Measurements from ENCODE around the gene ZIC4. TPM values are rescaled to one million over a fixed set of nuclear protein-coding genes. Genes with fewer than 3 reads are reported as not detected.

The ZIC4 gene
- not detected for polyA plus RNA-seq (2013)

- Histone ChIP-seq H3K9me3 (ENCODE audit: control extremely low read depth in 1 of 5, control insufficient read depth in 4 of 5, insufficient read depth in 2 of 5, low read depth in 1 of 5, low read length in 4 of 5) (peaks cover 0 to 31% (median 16%) of the 10 kb centered on the region in 5 experiments), H3K36me3 (ENCODE audit: control insufficient read depth in 4 of 4, insufficient read depth in 4 of 4, low read length in 3 of 4) (no peaks in the 10 kb centered on the region), H3K27ac (ENCODE audit: insufficient read depth in 1 of 2, low read depth in 1 of 2, low read length in 2 of 2, poor library complexity in 1 of 2, severe bottlenecking in 2 of 2) (no peak within 1 kb of the TSS), H3K27me3 (replicated peaks in 2 of 5; ENCODE audit: control insufficient read depth in 4 of 5, insufficient read depth in 5 of 5, low read length in 4 of 5) (peaks cover 10 to 100% (median 72%) of the 10 kb centered on the region in 5 experiments), H3K4me1 (ENCODE audit: control extremely low read depth in 1 of 4, control insufficient read depth in 4 of 4, insufficient read depth in 4 of 4, low read length in 3 of 4) (peaks cover 0 to 13% (median 11%) of the 10 kb centered on the region in 4 experiments), H3K4me3 (ENCODE audit: control insufficient read depth in 1 of 7, extremely low read depth in 1 of 7, insufficient read depth in 4 of 7, low read depth in 2 of 7, low read length in 6 of 7) (no peak within 1 kb of the TSS)
- ChIA-PET POLR2A (no interaction called here), CTCF (interaction anchor here (0.7 kb wide), 1 partner anchor 196 kb away, joined by 3 read pairs; no protein-coding TSS in a partner anchor)
- no peak for DNase-seq
- WGBS (ENCODE audit: insufficient coverage), result 7% methylated on average over 5 of the region's 25 CpGs
Measured at GRCh38 chr3:147406028-147406931, at the start of gene ZIC4. Gene ZIC4 (minus strand): TSS chr3:147406543. CDS start chr3:147402797, 3,746 bp downstream.

GRCh38 chr3:147449669-147450068 is 43.3 kb upstream of the ZIC4 start:
- WGBS (ENCODE audit: insufficient coverage), result no CpG with 5 or more reads among the region's 3 CpGs
- H3K27me3 ChIP-seq (replicated peaks in 2 of 5; ENCODE audit: control insufficient read depth in 4 of 5, insufficient read depth in 5 of 5, low read length in 4 of 5), result peaks cover 0 to 2% (median 0%) of the 10 kb centered on the region in 5 experiments
- no peak overlapping the region for H3K27ac ChIP-seq (ENCODE audit: insufficient read depth in 1 of 2, low read depth in 1 of 2, low read length in 2 of 2, poor library complexity in 1 of 2, severe bottlenecking in 2 of 2)
- no peak for DNase-seq
- no peaks in the 10 kb centered on the region for H3K9me3 ChIP-seq (ENCODE audit: control extremely low read depth in 1 of 5, control insufficient read depth in 4 of 5, insufficient read depth in 2 of 5, low read depth in 1 of 5, low read length in 4 of 5)
- no peaks in the 10 kb centered on the region for H3K4me1 ChIP-seq (ENCODE audit: control extremely low read depth in 1 of 4, control insufficient read depth in 4 of 4, insufficient read depth in 4 of 4, low read length in 3 of 4)
- CTCF ChIA-PET, result no interaction called here
- no peaks in the 10 kb centered on the region for H3K36me3 ChIP-seq (ENCODE audit: control insufficient read depth in 4 of 4, insufficient read depth in 4 of 4, low read length in 3 of 4)
- H3K4me3 ChIP-seq (ENCODE audit: control insufficient read depth in 1 of 7, extremely low read depth in 1 of 7, insufficient read depth in 4 of 7, low read depth in 2 of 7, low read length in 6 of 7), result no peak overlapping the region
- POLR2A ChIA-PET, result no interaction called here

- CTCF ChIA-PET, result interaction anchor here (2.2 kb wide), 1 partner anchor 12 kb away, joined by 4 read pairs; no protein-coding TSS in a partner anchor
Measured at GRCh38 chr3:147447224-147447623, 40.9 kb upstream of the ZIC4 start.

GRCh38 chr3:147431751-147432150 is 25.4 kb upstream of the ZIC4 start:
- WGBS (ENCODE audit: insufficient coverage), result no CpG with 5 or more reads among the region's 3 CpGs
- Histone ChIP-seq H3K4me1 (ENCODE audit: control extremely low read depth in 1 of 4, control insufficient read depth in 4 of 4, insufficient read depth in 4 of 4, low read length in 3 of 4) (no peaks in the 10 kb centered on the region), H3K36me3 (ENCODE audit: control insufficient read depth in 4 of 4, insufficient read depth in 4 of 4, low read length in 3 of 4) (no peaks in the 10 kb centered on the region), H3K27me3 (replicated peaks in 2 of 5; ENCODE audit: control insufficient read depth in 4 of 5, insufficient read depth in 5 of 5, low read length in 4 of 5) (peaks cover 3 to 25% (median 16%) of the 10 kb centered on the region in 5 experiments), H3K27ac (ENCODE audit: insufficient read depth in 1 of 2, low read depth in 1 of 2, low read length in 2 of 2, poor library complexity in 1 of 2, severe bottlenecking in 2 of 2) (no peak overlapping the region), H3K4me3 (ENCODE audit: control insufficient read depth in 1 of 7, extremely low read depth in 1 of 7, insufficient read depth in 4 of 7, low read depth in 2 of 7, low read length in 6 of 7) (no peak overlapping the region), H3K9me3 (ENCODE audit: control extremely low read depth in 1 of 5, control insufficient read depth in 4 of 5, insufficient read depth in 2 of 5, low read depth in 1 of 5, low read length in 4 of 5) (no peaks in the 10 kb centered on the region)
- ChIA-PET CTCF (no interaction called here), POLR2A (no interaction called here)
- DNase-seq, result no peak

More at GRCh38 chr3:147447224-147447623, 40.9 kb upstream of the ZIC4 start:
- Histone ChIP-seq H3K27me3 (replicated peaks in 2 of 5; ENCODE audit: control insufficient read depth in 4 of 5, insufficient read depth in 5 of 5, low read length in 4 of 5) (peaks cover 0 to 2% (median 0%) of the 10 kb centered on the region in 5 experiments), H3K9me3 (ENCODE audit: control extremely low read depth in 1 of 5, control insufficient read depth in 4 of 5, insufficient read depth in 2 of 5, low read depth in 1 of 5, low read length in 4 of 5) (no peaks in the 10 kb centered on the region), H3K4me3 (ENCODE audit: control insufficient read depth in 1 of 7, extremely low read depth in 1 of 7, insufficient read depth in 4 of 7, low read depth in 2 of 7, low read length in 6 of 7) (no peak overlapping the region), H3K36me3 (ENCODE audit: control insufficient read depth in 4 of 4, insufficient read depth in 4 of 4, low read length in 3 of 4) (no peaks in the 10 kb centered on the region), H3K27ac (ENCODE audit: insufficient read depth in 1 of 2, low read depth in 1 of 2, low read length in 2 of 2, poor library complexity in 1 of 2, severe bottlenecking in 2 of 2) (no peak overlapping the region), H3K4me1 (ENCODE audit: control extremely low read depth in 1 of 4, control insufficient read depth in 4 of 4, insufficient read depth in 4 of 4, low read length in 3 of 4) (no peaks in the 10 kb centered on the region)
- DNase-seq, result no peak
- POLR2A ChIA-PET, result no interaction called here

- Histone ChIP-seq H3K4me1 (ENCODE audit: control extremely low read depth in 1 of 4, control insufficient read depth in 4 of 4, insufficient read depth in 4 of 4, low read length in 3 of 4) (no peaks in the 10 kb centered on the region), H3K9me3 (ENCODE audit: control extremely low read depth in 1 of 5, control insufficient read depth in 4 of 5, insufficient read depth in 2 of 5, low read depth in 1 of 5, low read length in 4 of 5) (no peaks in the 10 kb centered on the region), H3K36me3 (ENCODE audit: control insufficient read depth in 4 of 4, insufficient read depth in 4 of 4, low read length in 3 of 4) (no peaks in the 10 kb centered on the region), H3K27ac (ENCODE audit: insufficient read depth in 1 of 2, low read depth in 1 of 2, low read length in 2 of 2, poor library complexity in 1 of 2, severe bottlenecking in 2 of 2) (no peak overlapping the region), H3K27me3 (replicated peaks in 2 of 5; ENCODE audit: control insufficient read depth in 4 of 5, insufficient read depth in 5 of 5, low read length in 4 of 5) (peaks cover 14 to 48% (median 24%) of the 10 kb centered on the region in 5 experiments), H3K4me3 (ENCODE audit: control insufficient read depth in 1 of 7, extremely low read depth in 1 of 7, insufficient read depth in 4 of 7, low read depth in 2 of 7, low read length in 6 of 7) (no peak overlapping the region)
- POLR2A ChIA-PET, result no interaction called here
- no peak for DNase-seq
- CTCF ChIA-PET, result no interaction called here
- WGBS (ENCODE audit: insufficient coverage), result no CpG with 5 or more reads among the region's 2 CpGs
Measured at GRCh38 chr3:147428754-147429153, 22.4 kb upstream of the ZIC4 start.

- POLR2A ChIA-PET, result no interaction called here
- CTCF ChIA-PET, result no interaction called here
Measured at GRCh38 chr3:147428326-147428725, 22.0 kb upstream of the ZIC4 start.

GRCh38 chr3:147427746-147428145 is 21.4 kb upstream of the ZIC4 start:
- POLR2A ChIA-PET, result no interaction called here
- WGBS (ENCODE audit: insufficient coverage), result 71% methylated on average over 3 of the region's 3 CpGs
- H3K4me1 ChIP-seq (ENCODE audit: control extremely low read depth in 1 of 4, control insufficient read depth in 4 of 4, insufficient read depth in 4 of 4, low read length in 3 of 4), result no peaks in the 10 kb centered on the region
- no peak overlapping the region for H3K27ac ChIP-seq (ENCODE audit: insufficient read depth in 1 of 2, low read depth in 1 of 2, low read length in 2 of 2, poor library complexity in 1 of 2, severe bottlenecking in 2 of 2)
- DNase-seq, result no peak
- H3K4me3 ChIP-seq (ENCODE audit: control insufficient read depth in 1 of 7, extremely low read depth in 1 of 7, insufficient read depth in 4 of 7, low read depth in 2 of 7, low read length in 6 of 7), result no peak overlapping the region
- peaks cover 0 to 4% (median 0%) of the 10 kb centered on the region in 5 experiments for H3K9me3 ChIP-seq (ENCODE audit: control extremely low read depth in 1 of 5, control insufficient read depth in 4 of 5, insufficient read depth in 2 of 5, low read depth in 1 of 5, low read length in 4 of 5)
- CTCF ChIA-PET, result no interaction called here
- H3K27me3 ChIP-seq (replicated peaks in 2 of 5; ENCODE audit: control insufficient read depth in 4 of 5, insufficient read depth in 5 of 5, low read length in 4 of 5), result peaks cover 24 to 58% (median 25%) of the 10 kb centered on the region in 5 experiments
- H3K36me3 ChIP-seq (ENCODE audit: control insufficient read depth in 4 of 4, insufficient read depth in 4 of 4, low read length in 3 of 4), result no peaks in the 10 kb centered on the region

More at GRCh38 chr3:147428326-147428725, 22.0 kb upstream of the ZIC4 start:
- Histone ChIP-seq H3K36me3 (ENCODE audit: control insufficient read depth in 4 of 4, insufficient read depth in 4 of 4, low read length in 3 of 4) (no peaks in the 10 kb centered on the region), H3K4me3 (ENCODE audit: control insufficient read depth in 1 of 7, extremely low read depth in 1 of 7, insufficient read depth in 4 of 7, low read depth in 2 of 7, low read length in 6 of 7) (no peak overlapping the region), H3K27me3 (replicated peaks in 2 of 5; ENCODE audit: control insufficient read depth in 4 of 5, insufficient read depth in 5 of 5, low read length in 4 of 5) (peaks cover 18 to 52% (median 24%) of the 10 kb centered on the region in 5 experiments), H3K9me3 (ENCODE audit: control extremely low read depth in 1 of 5, control insufficient read depth in 4 of 5, insufficient read depth in 2 of 5, low read depth in 1 of 5, low read length in 4 of 5) (no peaks in the 10 kb centered on the region), H3K27ac (ENCODE audit: insufficient read depth in 1 of 2, low read depth in 1 of 2, low read length in 2 of 2, poor library complexity in 1 of 2, severe bottlenecking in 2 of 2) (no peak overlapping the region), H3K4me1 (ENCODE audit: control extremely low read depth in 1 of 4, control insufficient read depth in 4 of 4, insufficient read depth in 4 of 4, low read length in 3 of 4) (no peaks in the 10 kb centered on the region)
- DNase-seq, result no peak
- WGBS (ENCODE audit: insufficient coverage), result no CpG with 5 or more reads among the region's 1 CpG

Measured in common myeloid progenitor, CD34-positive (primary cell).